ENCODE results near the gene GLRA3.
"Not testable (repeated sequence)": the region's sequence is repeated elsewhere in the genome, so short reads cannot be mapped to it uniquely, and the experiment has no call there.

Gene GLRA3

GRCh38 chr4:174713181-174713580, 115.9 kb downstream of the GLRA3 start:
- no peak for DNase-seq

- no peak for DNase-seq
Observed at GRCh38 chr4:174709526-174709925, 119.5 kb downstream of the GLRA3 start.

GRCh38 chr4:174708381-174708780, 120.7 kb downstream of the GLRA3 start:
- DNase-seq, result no peak

- no peak for DNase-seq
Observed at GRCh38 chr4:174707902-174708301, 121.1 kb downstream of the GLRA3 start.

GRCh38 chr4:174707051-174707676, 121.9 kb downstream of the GLRA3 start:
- DNase-seq, result no peak

- no peak for DNase-seq
Observed at GRCh38 chr4:174702979-174703478, 126.0 kb downstream of the GLRA3 start.

- no peak for DNase-seq
Observed at GRCh38 chr4:174699654-174700053, 129.4 kb downstream of the GLRA3 start.

- DNase-seq, result no peak
Observed at GRCh38 chr4:174697896-174698295, 131.2 kb downstream of the GLRA3 start.

GRCh38 chr4:174697202-174697601, 131.8 kb downstream of the GLRA3 start:
- peak; percentile 12 for DNase-seq

- DNase-seq, result no peak
Observed at GRCh38 chr4:174696657-174697056, 132.4 kb downstream of the GLRA3 start.

- DNase-seq, result not testable (repeated sequence)
Observed at GRCh38 chr4:174691876-174692275, 137.2 kb downstream of the GLRA3 start.

GRCh38 chr4:174690665-174691064, 138.4 kb downstream of the GLRA3 start:
- no peak for DNase-seq

- no peak for DNase-seq
Observed at GRCh38 chr4:174689618-174690017, 139.4 kb downstream of the GLRA3 start.

GRCh38 chr4:174686826-174687225, 142.2 kb downstream of the GLRA3 start:
- no peak for DNase-seq

- peak; percentile 76 for DNase-seq
Observed at GRCh38 chr4:174681723-174682300, 147.2 kb downstream of the GLRA3 start.

GRCh38 chr4:174674305-174674840, 154.7 kb downstream of the GLRA3 start:
- DNase-seq, result no peak

- DNase-seq, result no peak
Observed at GRCh38 chr4:174673865-174674264, 155.2 kb downstream of the GLRA3 start.

- DNase-seq, result no peak
Observed at GRCh38 chr4:174672276-174672675, 156.8 kb downstream of the GLRA3 start.

- DNase-seq, result no peak
Observed at GRCh38 chr4:174669270-174669669, 159.8 kb downstream of the GLRA3 start.

- no peak for DNase-seq
Observed at GRCh38 chr4:174665799-174666198, 163.2 kb downstream of the GLRA3 start.

GRCh38 chr4:174663216-174663615, 165.8 kb downstream of the GLRA3 start:
- no peak for DNase-seq

- peak; percentile 44 for DNase-seq
Observed at GRCh38 chr4:174658246-174658645, 170.8 kb downstream of the GLRA3 start.

- peak; percentile 71 for DNase-seq
Observed at GRCh38 chr4:174657472-174657871, 171.6 kb downstream of the GLRA3 start.

- peak; percentile 35 for DNase-seq
Observed at GRCh38 chr4:174654634-174655033, 174.4 kb downstream of the GLRA3 start.
